Fibroblast of lung (primary cell): ENCODE measurements around the gene ANO2.

Source experiments
- CTCF ChIP-seq, 2 donors: IDR thresholded peaks in 1 of 2; conservative IDR thresholded peaks in 1 of 2; 1 replicate in 1 of 2; 2 replicates in 1 of 2; pipeline ENCODE4 v1.5.1; 2011 to 2012; ENCODE audit warnings: low read length in 2 of 2, control low read depth in 1 of 2, inconsistent platforms in 1 of 2, low read depth in 1 of 2, mild to moderate bottlenecking in 1 of 2
- EZH2 ChIP-seq: IDR thresholded peaks from 2 replicates; pipeline ENCODE4 v1.5.1; 2012; ENCODE audit warnings: low read length, control low read depth, mild to moderate bottlenecking; ENCODE audit errors: missing control alignments

- TF ChIP-seq CTCF (conservative IDR thresholded peaks at IDR 0.05 in 1 of 2, IDR thresholded peaks at IDR 0.05 in 1 of 2; ENCODE audit: low read depth in 1 of 2, low read length in 2 of 2) = no peak
- no peak for TF ChIP-seq EZH2
These were observed 24.3 kb upstream of the ANO2 start for GRCh38 chr12:5969156-5969973.
